WTC11 (cell line): ENCODE measurements around the gene ZFYVE28.

Experiments
- ATF2 ChIP-seq: sonication (generic); formaldehyde crosslinking; IDR thresholded peaks from 2 replicates; pipeline ENCODE4 v1.8.1; 2022; ENCODE audit warnings: low read depth, missing genetic modification reagents, borderline replicate concordance
- ETV6 ChIP-seq: sonication (generic); formaldehyde crosslinking; IDR thresholded peaks from 2 replicates; pipeline ENCODE4 v1.8.1; 2022; ENCODE audit warnings: mild to moderate bottlenecking, missing genetic modification reagents
- NFATC4 ChIP-seq: fragments of 250-450 bp; sonication (Bioruptor Pico); IDR thresholded peaks from 2 replicates; pipeline ENCODE4 v1.9.0; 2021; ENCODE audit warnings: mild to moderate bottlenecking
- NFE2L1 ChIP-seq: sonication (generic); formaldehyde crosslinking; IDR thresholded peaks from 2 replicates; pipeline ENCODE4 v1.8.1; 2023; ENCODE audit warnings: missing genetic modification reagents
- TCF7 ChIP-seq: sonication (generic); formaldehyde crosslinking; IDR thresholded peaks from 2 replicates; pipeline ENCODE4 v1.8.0; 2022; ENCODE audit warnings: mild to moderate bottlenecking, low read depth, missing genetic modification reagents, moderate library complexity
- TEAD4 ChIP-seq: sonication (generic); formaldehyde crosslinking; IDR thresholded peaks from 2 replicates; pipeline ENCODE4 v1.8.0; 2022; ENCODE audit warnings: mild to moderate bottlenecking, missing genetic modification reagents
- TF ChIP-seq, protein P1 (sequence below): fragments of 200-600 bp; IDR thresholded peaks from 2 replicates; pipeline ENCODE4 v1.8.0; 2022; ENCODE audit warnings: antibody characterized with exemption
- TF ChIP-seq, protein P2 (sequence below): sonication (generic); formaldehyde crosslinking; IDR thresholded peaks from 2 replicates; pipeline ENCODE4 v1.8.1; 2023; ENCODE audit warnings: mild to moderate bottlenecking, missing genetic modification reagents, moderate library complexity

DNA sequence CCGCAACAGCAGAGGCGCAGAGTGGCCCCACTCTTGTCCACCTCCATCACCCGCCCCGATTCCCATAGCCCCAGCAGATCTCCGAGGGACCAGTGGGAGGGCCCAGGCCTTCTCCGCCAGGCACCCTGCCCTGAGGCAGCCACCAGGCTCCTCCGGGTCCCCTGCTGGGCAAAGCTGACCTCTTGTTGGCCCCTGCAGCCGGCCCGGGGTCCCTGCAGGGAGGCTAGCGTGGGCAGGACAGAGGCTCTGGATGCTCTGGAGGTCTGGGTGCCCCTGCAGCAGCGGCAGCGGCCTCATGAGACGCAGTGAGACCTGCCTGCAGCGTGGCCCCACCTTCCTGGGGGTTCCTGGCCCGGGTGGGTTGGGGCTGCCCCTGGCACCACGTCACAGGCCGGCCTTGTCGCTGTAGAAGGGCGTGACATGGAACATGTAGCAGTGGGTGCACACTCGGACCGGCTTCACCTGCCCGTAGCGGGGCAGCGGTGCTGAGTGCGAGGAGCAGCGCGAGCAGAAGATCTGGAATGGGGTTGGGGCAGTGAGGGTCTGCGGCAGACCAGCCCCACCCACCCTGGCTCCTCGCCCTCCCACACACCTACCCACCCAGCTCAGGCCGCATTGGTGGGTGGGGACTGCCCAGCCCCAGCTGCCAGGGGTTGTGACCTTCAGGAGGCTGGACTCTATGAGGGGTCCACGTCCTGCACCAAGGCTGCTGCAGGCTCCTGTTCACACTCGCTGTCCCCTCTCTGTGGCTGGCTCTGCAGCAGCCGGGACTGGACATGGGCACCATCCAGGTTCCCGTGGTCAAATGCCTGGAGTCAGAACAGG, 147.9 kb downstream of the ZFYVE28 start:
- TF ChIP-seq, protein P1, sequence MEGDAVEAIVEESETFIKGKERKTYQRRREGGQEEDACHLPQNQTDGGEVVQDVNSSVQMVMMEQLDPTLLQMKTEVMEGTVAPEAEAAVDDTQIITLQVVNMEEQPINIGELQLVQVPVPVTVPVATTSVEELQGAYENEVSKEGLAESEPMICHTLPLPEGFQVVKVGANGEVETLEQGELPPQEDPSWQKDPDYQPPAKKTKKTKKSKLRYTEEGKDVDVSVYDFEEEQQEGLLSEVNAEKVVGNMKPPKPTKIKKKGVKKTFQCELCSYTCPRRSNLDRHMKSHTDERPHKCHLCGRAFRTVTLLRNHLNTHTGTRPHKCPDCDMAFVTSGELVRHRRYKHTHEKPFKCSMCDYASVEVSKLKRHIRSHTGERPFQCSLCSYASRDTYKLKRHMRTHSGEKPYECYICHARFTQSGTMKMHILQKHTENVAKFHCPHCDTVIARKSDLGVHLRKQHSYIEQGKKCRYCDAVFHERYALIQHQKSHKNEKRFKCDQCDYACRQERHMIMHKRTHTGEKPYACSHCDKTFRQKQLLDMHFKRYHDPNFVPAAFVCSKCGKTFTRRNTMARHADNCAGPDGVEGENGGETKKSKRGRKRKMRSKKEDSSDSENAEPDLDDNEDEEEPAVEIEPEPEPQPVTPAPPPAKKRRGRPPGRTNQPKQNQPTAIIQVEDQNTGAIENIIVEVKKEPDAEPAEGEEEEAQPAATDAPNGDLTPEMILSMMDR: no peak
- no peak for TF ChIP-seq NFATC4 (CRISPR knock-in tag)
- TF ChIP-seq, protein P2, sequence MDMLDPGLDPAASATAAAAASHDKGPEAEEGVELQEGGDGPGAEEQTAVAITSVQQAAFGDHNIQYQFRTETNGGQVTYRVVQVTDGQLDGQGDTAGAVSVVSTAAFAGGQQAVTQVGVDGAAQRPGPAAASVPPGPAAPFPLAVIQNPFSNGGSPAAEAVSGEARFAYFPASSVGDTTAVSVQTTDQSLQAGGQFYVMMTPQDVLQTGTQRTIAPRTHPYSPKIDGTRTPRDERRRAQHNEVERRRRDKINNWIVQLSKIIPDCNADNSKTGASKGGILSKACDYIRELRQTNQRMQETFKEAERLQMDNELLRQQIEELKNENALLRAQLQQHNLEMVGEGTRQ (CRISPR knock-in tag): no peak
- no peak for TF ChIP-seq ATF2
- TF ChIP-seq NFE2L1: no peak
- TF ChIP-seq ETV6 (CRISPR knock-in tag): no peak
- TF ChIP-seq TEAD4: no peak
- no peak for TF ChIP-seq TCF7 (CRISPR knock-in tag)
